Measurements from ENCODE around the gene PPT1. TPM values are rescaled to one million over a fixed set of nuclear protein-coding genes. Genes with fewer than 3 reads are reported as not detected.

Gene PPT1
- total and polyA plus RNA-seq, 2 of the 4 experiments (the other 2 are of a cell fraction): 22.7 to 55.4 TPM

DNA sequence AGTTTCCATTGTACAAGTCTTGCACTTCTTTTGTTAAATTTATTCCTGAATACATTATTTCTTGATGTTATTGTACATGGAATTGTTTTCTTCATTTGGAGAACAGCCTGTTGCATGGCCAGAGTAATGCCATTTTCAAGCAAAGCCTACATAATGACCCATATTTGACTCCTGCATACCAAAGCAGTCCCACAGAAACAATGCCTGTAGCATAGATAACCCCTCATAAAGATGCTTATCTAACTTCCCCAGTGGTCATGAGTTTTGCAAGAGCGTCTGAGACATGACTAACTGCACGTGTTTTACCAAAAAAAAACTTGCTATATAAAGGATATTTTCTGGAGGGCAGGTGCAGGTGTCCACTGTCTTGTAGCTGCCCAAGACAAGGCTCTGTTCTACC lies 33.8 kb upstream of the PPT1 start:
- Histone ChIP-seq H3K23ac (ENCODE audit: low read depth, low read length) (no peak overlapping the region), H2AK9ac (replicated peaks; ENCODE audit: low read depth, low read length, poor library complexity) (no peak overlapping the region), H2BK5ac (ENCODE audit: low read depth, low read length, poor library complexity, severe bottlenecking) (no peak overlapping the region), H2AK5ac (ENCODE audit: low read depth, low read length) (no peak overlapping the region), H4K20me1 (ENCODE audit: insufficient read depth, low read length) (no peaks in the 10 kb centered on the region), H3K9me3 (ENCODE audit: control insufficient read depth, insufficient read depth, low read length) (no peaks in the 10 kb centered on the region), H3K4me1 (ENCODE audit: control insufficient read depth, insufficient read depth, low read length) (no peaks in the 10 kb centered on the region), H2BK20ac (ENCODE audit: low read depth, low read length) (no peak overlapping the region), H4K5ac (ENCODE audit: low read depth, low read length) (no peak overlapping the region), H3K4me2 (ENCODE audit: low read depth, low read length) (no peak overlapping the region), H3K56ac (ENCODE audit: extremely low read depth, insufficient read depth, low read length) (no peak overlapping the region), H3K4me3 (ENCODE audit: insufficient read depth, low read depth, low read length) (no peak overlapping the region), H3K27ac (ENCODE audit: insufficient read depth, low read length) (no peak overlapping the region), H2BK15ac (ENCODE audit: low read depth, low read length) (no peak overlapping the region), H4K8ac (ENCODE audit: low read depth in 2 of 2, low read length in 2 of 2) (no peak overlapping the region), H4K91ac (ENCODE audit: insufficient read depth, low read depth, low read length) (no peak overlapping the region), H2AFZ (replicated peaks; ENCODE audit: low read length, poor library complexity) (no peak overlapping the region), H3K36me3 (ENCODE audit: control insufficient read depth, insufficient read depth, low read length) (no peaks in the 10 kb centered on the region), H3K27me3 (ENCODE audit: control insufficient read depth, insufficient read depth, low read length) (peaks cover 19% of the 10 kb centered on the region), H3K18ac (ENCODE audit: low read depth, low read length) (no peak overlapping the region), H3K14ac (replicated peaks; ENCODE audit: low read depth, low read length) (no peak overlapping the region), H3K9ac (ENCODE audit: low read depth, low read length) (no peak overlapping the region), H3K9me1 (ENCODE audit: insufficient read depth, low read length) (no peaks in the 10 kb centered on the region), H3K4ac (ENCODE audit: low read depth, low read length) (no peak overlapping the region), H3K79me1 (ENCODE audit: low read depth in 1 of 2, low read length in 2 of 2) (no peaks in the 10 kb centered on the region), H2BK120ac (ENCODE audit: low read depth, low read length) (no peak overlapping the region)
- TF ChIP-seq MAZ (IDR thresholded peaks at IDR 0.05; ENCODE audit: borderline replicate concordance, low read depth, low read length) (no peak), BHLHE40 (IDR thresholded peaks at IDR 0.05; ENCODE audit: low read depth, low read length) (no peak), FOS (IDR thresholded peaks at IDR 0.05; ENCODE audit: low read depth, low read length) (no peak), RFX5 (IDR thresholded peaks at IDR 0.05; ENCODE audit: low read depth, low read length) (no peak), POLR2A (IDR thresholded peaks at IDR 0.05; ENCODE audit: low read depth, low read length) (no peak), RAD21 (IDR thresholded peaks at IDR 0.05; ENCODE audit: low read length) (no peak)
- TF ChIP-seq, protein P1, sequence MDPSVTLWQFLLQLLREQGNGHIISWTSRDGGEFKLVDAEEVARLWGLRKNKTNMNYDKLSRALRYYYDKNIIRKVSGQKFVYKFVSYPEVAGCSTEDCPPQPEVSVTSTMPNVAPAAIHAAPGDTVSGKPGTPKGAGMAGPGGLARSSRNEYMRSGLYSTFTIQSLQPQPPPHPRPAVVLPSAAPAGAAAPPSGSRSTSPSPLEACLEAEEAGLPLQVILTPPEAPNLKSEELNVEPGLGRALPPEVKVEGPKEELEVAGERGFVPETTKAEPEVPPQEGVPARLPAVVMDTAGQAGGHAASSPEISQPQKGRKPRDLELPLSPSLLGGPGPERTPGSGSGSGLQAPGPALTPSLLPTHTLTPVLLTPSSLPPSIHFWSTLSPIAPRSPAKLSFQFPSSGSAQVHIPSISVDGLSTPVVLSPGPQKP (IDR thresholded peaks at IDR 0.05; ENCODE audit: borderline replicate concordance, low read depth, low read length): no peak
- in situ Hi-C loops (cut with MboI; ENCODE audit: low sequenced_read_pairs): no loop called here
- dilution Hi-C loops (cut with HindIII; ENCODE audit: low sequenced_read_pairs, unreplicated experiment): no loop called here
- POLR2A ChIA-PET (ENCODE audit: unreplicated experiment): no interaction called here
- CTCF ChIA-PET: interaction anchor here (0.6 kb wide), 1 partner anchor 147 kb away, joined by 6 read pairs; no protein-coding TSS in a partner anchor
- WGBS, 2 experiments (ENCODE audit: extremely low coverage in 2 of 2, insufficient read length in 1 of 2): no CpG with 5 or more reads among the region's 2 CpGs
- intact Hi-C loops (cut with micrococcal nuclease): no loop called here
- DNase-seq (no peak), ATAC-seq (ENCODE audit: low read depth) (no peak)
- BruUV-seq (replicated peaks): no TSS peak
